HCT116 (cell line): Measurements from ENCODE around the gene PARG. TPM values are rescaled to one million over a fixed set of nuclear protein-coding genes. Genes with fewer than 3 reads are reported as not detected.
"Not testable (repeated sequence)": the region's sequence is repeated elsewhere in the genome, so short reads cannot be mapped to it uniquely, and the experiment has no call there.

Experiments used
- ATAC-seq: fragments of 200-7000 bp; cut with Tn5 transposase; 2 replicates; pipeline ENCODE4 v1.9.1; 2020; ENCODE audit warnings: mild to moderate bottlenecking, moderate library complexity
- BruUV-seq: library from RNA; stranded (reverse); fragments of 400-500 nt; replicated peaks from 2 replicates; lab custom pipeline; 2021; lab: Mats Ljungman, UMichigan
- CTCF ChIA-PET: fragments of 300-600 bp; sonication (Branson Sonifier 250); formaldehyde crosslinking; loops from one replicate; lab custom pipeline; 2021; ENCODE audit warnings: antibody characterized with exemption; lab: Charles Lee
- POLR2A ChIA-PET: fragments of 300-600, 350-600 bp; sonication (Branson Sonifier 250); formaldehyde crosslinking; loops from one replicate; lab custom pipeline; 2021; ENCODE audit warnings: antibody characterized with exemption; lab: Charles Lee
- RAD21 ChIA-PET, 2 experiments: fragments of 300-600 bp; sonication (Branson Sonifier 250); formaldehyde crosslinking; loops; one replicate each; lab custom pipeline; 2023; ENCODE audit warnings: low total read pairs in 2 of 2; ENCODE audit not compliant: uncharacterized antibody in 2 of 2, unreplicated experiment in 2 of 2, low non-redundant PET in 1 of 2; lab: Charles Lee
- DNase-seq: peaks from one replicate; pipeline ENCODE4 v3.0.0-alpha.2; 2010; ENCODE audit warnings: low read depth, low spot score
- H2AFZ ChIP-seq: fragments of 200-600 bp; shearing (Covaris generic), sonication (generic); 2 replicates; pipeline ENCODE4 v1.6.1; 2017; ENCODE audit warnings: low read depth, mixed run types, mixed read lengths, antibody characterized with exemption, low read length; ENCODE audit not compliant: poor library complexity, severe bottlenecking
- H3K27ac ChIP-seq: 2 replicates; pipeline ENCODE4 v1.5.1; 2012; ENCODE audit warnings: low read depth, low read length
- H3K27me3 ChIP-seq: fragments of 200-600 bp; sonication (generic); 2 replicates; pipeline ENCODE4 v1.6.1; 2016; ENCODE audit warnings: mixed run types, low read length, mixed read lengths; ENCODE audit not compliant: insufficient read depth
- H3K36me3 ChIP-seq, 2 experiments: fragments of 200-500 bp in 1 of 2; fragments of 200-600 bp in 1 of 2; sonication (Bioruptor generic) in 1 of 2; sonication (generic) in 1 of 2; 2 replicates each; pipeline versions ENCODE4 v1.5.1 to v1.6.1; 2014 to 2016; ENCODE audit warnings: low read length in 2 of 2, inconsistent platforms in 1 of 2, mixed read lengths in 1 of 2, mixed run types in 1 of 2; ENCODE audit not compliant: insufficient read depth in 2 of 2, control insufficient read depth in 1 of 2
- H3K4me1 ChIP-seq, 2 experiments: fragments of 200-600 bp in 1 of 2; sonication (generic) in 1 of 2; 2 replicates each; pipeline versions ENCODE4 v1.5.1 to v1.6.1; 2012 to 2017; ENCODE audit warnings: low read length in 2 of 2, inconsistent platforms in 1 of 2, mild to moderate bottlenecking in 1 of 2, mixed read lengths in 1 of 2, mixed run types in 1 of 2, moderate library complexity in 1 of 2; ENCODE audit not compliant: insufficient read depth in 2 of 2, control insufficient read depth in 1 of 2
- H3K4me2 ChIP-seq: fragments of 200-600 bp; sonication (generic); 2 replicates; pipeline ENCODE4 v1.6.1; 2017; ENCODE audit warnings: mixed run types, low read length, mixed read lengths
- H3K4me3 ChIP-seq, 2 experiments: fragments of 200-600 bp in 1 of 2; sonication (generic) in 1 of 2; replicated peaks in 1 of 2; 2 replicates each; pipeline ENCODE4 v1.5.1; 2011 to 2016; ENCODE audit warnings: low read length in 2 of 2, control low read depth in 1 of 2, low read depth in 1 of 2, mild to moderate bottlenecking in 1 of 2, mixed read lengths in 1 of 2, mixed run types in 1 of 2
- H3K79me2 ChIP-seq: fragments of 200-600 bp; sonication (generic); 2 replicates; pipeline ENCODE4 v1.6.1; 2017; ENCODE audit warnings: mild to moderate bottlenecking, mixed run types, low read length, moderate library complexity, mixed read lengths; ENCODE audit not compliant: insufficient read depth
- H3K9ac ChIP-seq: fragments of 200-600 bp; sonication (generic); 2 replicates; pipeline ENCODE4 v1.6.1; 2016; ENCODE audit warnings: low read length, mixed read lengths
- H3K9me2 ChIP-seq: fragments of 200-600 bp; sonication (generic), shearing (Covaris generic); 2 replicates; pipeline ENCODE4 v1.6.1; 2017; ENCODE audit warnings: mixed run types, mild to moderate bottlenecking, moderate library complexity; ENCODE audit not compliant: insufficient read depth
- H3K9me3 ChIP-seq, 2 experiments: fragments of 200-500 bp in 1 of 2; fragments of 200-600 bp in 1 of 2; sonication (Bioruptor generic) in 1 of 2; sonication (generic) in 1 of 2; 2 replicates each; pipeline ENCODE4 v1.6.1; 2014 to 2017; ENCODE audit warnings: low read length in 2 of 2, mixed read lengths in 2 of 2, inconsistent platforms in 1 of 2, low read depth in 1 of 2, mild to moderate bottlenecking in 1 of 2, mixed run types in 1 of 2, moderate library complexity in 1 of 2; ENCODE audit not compliant: control insufficient read depth in 1 of 2, insufficient read depth in 1 of 2
- H4K20me1 ChIP-seq: fragments of 200-600 bp; sonication (generic), shearing (Covaris generic); 2 replicates; pipeline ENCODE4 v1.6.1; 2017; ENCODE audit warnings: mixed run types, mild to moderate bottlenecking, moderate library complexity; ENCODE audit not compliant: insufficient read depth
- intact Hi-C: fragments of 100-400 bp; cut with micrococcal nuclease; formaldehyde crosslinking; loops from 2 replicates; pipeline ENCODE4 v1.10.0; 2022
- total RNA-seq: library from RNA; stranded (reverse); gene quantifications from one replicate; pipeline ENCODE4 v1.2.1, GENCODE V29; 2021; ENCODE audit not compliant: unreplicated experiment

PARG gene
- total RNA-seq, 1 experiment from 2014 or later = 30.4 TPM

- RAD21 ChIA-PET = not testable (repeated sequence)
Observed at GRCh38 chr10:49910295-49910694, 31.5 kb downstream of the PARG start.

GRCh38 chr10:49908290-49909080 lies 33.3 kb downstream of the PARG start:
- H4K20me1 ChIP-seq, RAD21 ChIA-PET, H3K27ac ChIP-seq, H2AFZ ChIP-seq, H3K9me2 ChIP-seq, H3K9ac ChIP-seq, POLR2A ChIA-PET, H3K4me3 ChIP-seq, H3K4me2 ChIP-seq, intact Hi-C loops, H3K27me3 ChIP-seq, H3K36me3 ChIP-seq, DNase-seq, H3K9me3 ChIP-seq, H3K79me2 ChIP-seq, CTCF ChIA-PET, ATAC-seq, BruUV-seq: not testable (repeated sequence)
- H3K4me1 ChIP-seq = peaks cover 4 to 13% of the 10 kb centered on the region in 2 experiments; a peak in 2 of 4 replicates

More at GRCh38 chr10:49910295-49910694, 31.5 kb downstream of the PARG start:
- BruUV-seq, H2AFZ ChIP-seq, H3K27me3 ChIP-seq, DNase-seq, intact Hi-C loops, H3K4me3 ChIP-seq, H3K27ac ChIP-seq, ATAC-seq, H3K4me2 ChIP-seq, POLR2A ChIA-PET, H4K20me1 ChIP-seq, H3K9ac ChIP-seq, H3K9me3 ChIP-seq, H3K36me3 ChIP-seq, CTCF ChIA-PET, H3K9me2 ChIP-seq, H3K79me2 ChIP-seq: not testable (repeated sequence)
- H3K4me1 ChIP-seq = peaks cover 4 to 13% of the 10 kb centered on the region in 2 experiments; a peak in 2 of 4 replicates

GRCh38 chr10:49903829-49904228 lies 38.0 kb downstream of the PARG start:
- POLR2A ChIA-PET, H3K79me2 ChIP-seq, H3K4me1 ChIP-seq, H3K9ac ChIP-seq, BruUV-seq, H3K9me2 ChIP-seq, ATAC-seq, RAD21 ChIA-PET, H3K27ac ChIP-seq, CTCF ChIA-PET, H3K27me3 ChIP-seq, H4K20me1 ChIP-seq, intact Hi-C loops, DNase-seq, H3K4me2 ChIP-seq, H3K36me3 ChIP-seq, H3K4me3 ChIP-seq, H3K9me3 ChIP-seq, H2AFZ ChIP-seq: not testable (repeated sequence)

GRCh38 chr10:49900406-49900805 lies 41.4 kb downstream of the PARG start:
- H3K4me3 ChIP-seq, H3K9ac ChIP-seq, H3K79me2 ChIP-seq, H3K9me3 ChIP-seq, H3K9me2 ChIP-seq, intact Hi-C loops, H3K4me1 ChIP-seq, H3K4me2 ChIP-seq, POLR2A ChIA-PET, H3K27me3 ChIP-seq, CTCF ChIA-PET, H2AFZ ChIP-seq, H3K27ac ChIP-seq, BruUV-seq, RAD21 ChIA-PET, ATAC-seq, H4K20me1 ChIP-seq, H3K36me3 ChIP-seq, DNase-seq: not testable (repeated sequence)
